Transverse colon (tissue), 4 donors: ENCODE measurements around the gene CEL. TPM values are rescaled to one million over a fixed set of nuclear protein-coding genes. Genes with fewer than 3 reads are reported as not detected.

ENCODE experiments used
- DNase-seq: peaks from one replicate; pipeline ENCODE4 v3.0.0-alpha.2; 2019
- H3K27ac ChIP-seq, 4 donors: fragments of 200-600 bp; sonication (generic); 2 replicates each; pipeline ENCODE4 v1.5.1; 2016 to 2018; ENCODE audit warnings: inconsistent platforms in 4 of 4
- H3K27me3 ChIP-seq: fragments of 200-600 bp; sonication (generic); 2 replicates; pipeline ENCODE4 v1.5.1; 2017; ENCODE audit warnings: inconsistent platforms
- H3K36me3 ChIP-seq, 4 donors: fragments of 200-600 bp; sonication (generic); 2 replicates each; pipeline ENCODE4 v1.5.1; 2017 to 2019; ENCODE audit warnings: inconsistent platforms in 4 of 4
- H3K4me1 ChIP-seq, 4 donors: fragments of 200-600 bp; sonication (generic); 2 replicates each; pipeline ENCODE4 v1.5.1; 2017 to 2020; ENCODE audit warnings: inconsistent platforms in 4 of 4
- H3K4me3 ChIP-seq, 4 donors: fragments of 200-600 bp; sonication (generic); 1 replicate in 1 of 4; 2 replicates in 3 of 4; pipeline versions ENCODE4 v1.5.1 to v1.6.1; 2017 to 2019; ENCODE audit warnings: inconsistent platforms in 4 of 4
- H3K9me3 ChIP-seq, 2 donors: fragments of 200-600 bp; sonication (generic); 2 replicates each; pipeline ENCODE4 v1.5.1; 2017 to 2019; ENCODE audit warnings: inconsistent platforms in 2 of 2
- EP300 ChIP-seq: sonication (generic); formaldehyde crosslinking; IDR thresholded peaks from one replicate; pipeline ENCODE4 v1.6.1; 2017; ENCODE audit warnings: antibody characterized with exemption, low read depth
- POLR2A ChIP-seq: fragments of 450-650 bp; IDR thresholded peaks from one replicate; pipeline ENCODE4 v1.6.1; 2016; ENCODE audit warnings: antibody characterized with exemption, mild to moderate bottlenecking, moderate library complexity
- POLR2AphosphoS5 ChIP-seq, 3 donors: sonication (generic); formaldehyde crosslinking; IDR thresholded peaks; one replicate each; pipeline ENCODE4 v1.6.1; 2016; ENCODE audit warnings: antibody characterized with exemption in 3 of 3
- WGBS, 2 donors: methylation state at CpG; one replicate each; pipeline ENCODE4 v1.1.5; 2018; ENCODE audit warnings: low coverage in 1 of 2; 5-methylcytosine and 5-hydroxymethylcytosine counted together
- in situ Hi-C, 4 donors: fragments of 200-750 bp; cut with MboI; loops; one replicate each; pipeline versions ENCODE4 v1.15.0 to v1.15.1; 2017; ENCODE audit warnings: low sequenced_read_pairs in 3 of 4, low pct_ligation_motif_present in 1 of 4, low pct_unique_long_range_greater_than_20kb in 1 of 4
- intact Hi-C: fragments of 100-400 bp; cut with DNase I; formaldehyde crosslinking; loops from one replicate; pipeline ENCODE4 v1.15.1; 2023; ENCODE audit warnings: low total_unique reads
- total RNA-seq, 4 donors: library from RNA; depleted of rRNA; stranded (reverse); fragments of >200 nt; gene quantifications; one replicate each; pipeline ENCODE4 v1.1.0, GENCODE V29; 2016
- TF ChIP-seq, protein P1 (sequence below), 5 experiments: fragments of 200-600 bp in 3 of 5; fragments of 450-650 bp in 2 of 5; sonication (generic) in 3 of 5; IDR thresholded peaks; 1 replicate in 2 of 5; 2 replicates in 3 of 5; pipeline ENCODE4 v1.5.1; 2016 to 2017; ENCODE audit warnings: antibody characterized with exemption in 5 of 5, inconsistent platforms in 3 of 5, mild to moderate bottlenecking in 2 of 5, moderate library complexity in 1 of 5

CEL gene
- total RNA-seq, 4 donors from 2014 or later = 0.27 to 8.6 (median 0.48) TPM; not detected in 1

GRCh38 chr9:133057006-133057405 is 4.8 kb upstream of the CEL start:
- Histone ChIP-seq H3K27ac (no peak overlapping the region), H3K4me3 (no peak overlapping the region), H3K4me1 (no peaks in the 10 kb centered on the region), H3K36me3 (peaks cover 0 to 38% (median 16%) of the 10 kb centered on the region in 4 donors), H3K9me3 (no peaks in the 10 kb centered on the region), H3K27me3 (no peaks in the 10 kb centered on the region)
- 67% methylated on average over 6 of the region's 8 CpGs; no CpG with 5 or more reads in 1 of the 2 donors for WGBS, 2 donors
- in situ Hi-C loops = no loop called here
- TF ChIP-seq, protein P1, sequence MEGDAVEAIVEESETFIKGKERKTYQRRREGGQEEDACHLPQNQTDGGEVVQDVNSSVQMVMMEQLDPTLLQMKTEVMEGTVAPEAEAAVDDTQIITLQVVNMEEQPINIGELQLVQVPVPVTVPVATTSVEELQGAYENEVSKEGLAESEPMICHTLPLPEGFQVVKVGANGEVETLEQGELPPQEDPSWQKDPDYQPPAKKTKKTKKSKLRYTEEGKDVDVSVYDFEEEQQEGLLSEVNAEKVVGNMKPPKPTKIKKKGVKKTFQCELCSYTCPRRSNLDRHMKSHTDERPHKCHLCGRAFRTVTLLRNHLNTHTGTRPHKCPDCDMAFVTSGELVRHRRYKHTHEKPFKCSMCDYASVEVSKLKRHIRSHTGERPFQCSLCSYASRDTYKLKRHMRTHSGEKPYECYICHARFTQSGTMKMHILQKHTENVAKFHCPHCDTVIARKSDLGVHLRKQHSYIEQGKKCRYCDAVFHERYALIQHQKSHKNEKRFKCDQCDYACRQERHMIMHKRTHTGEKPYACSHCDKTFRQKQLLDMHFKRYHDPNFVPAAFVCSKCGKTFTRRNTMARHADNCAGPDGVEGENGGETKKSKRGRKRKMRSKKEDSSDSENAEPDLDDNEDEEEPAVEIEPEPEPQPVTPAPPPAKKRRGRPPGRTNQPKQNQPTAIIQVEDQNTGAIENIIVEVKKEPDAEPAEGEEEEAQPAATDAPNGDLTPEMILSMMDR (IDR thresholded peaks at IDR 0.05) = no peak
- TF ChIP-seq POLR2A (no peak), POLR2AphosphoS5 (IDR thresholded peaks at IDR 0.05) (no peak), EP300 (no peak)
- intact Hi-C loops = no loop called here
- DNase-seq = no peak

DNA sequence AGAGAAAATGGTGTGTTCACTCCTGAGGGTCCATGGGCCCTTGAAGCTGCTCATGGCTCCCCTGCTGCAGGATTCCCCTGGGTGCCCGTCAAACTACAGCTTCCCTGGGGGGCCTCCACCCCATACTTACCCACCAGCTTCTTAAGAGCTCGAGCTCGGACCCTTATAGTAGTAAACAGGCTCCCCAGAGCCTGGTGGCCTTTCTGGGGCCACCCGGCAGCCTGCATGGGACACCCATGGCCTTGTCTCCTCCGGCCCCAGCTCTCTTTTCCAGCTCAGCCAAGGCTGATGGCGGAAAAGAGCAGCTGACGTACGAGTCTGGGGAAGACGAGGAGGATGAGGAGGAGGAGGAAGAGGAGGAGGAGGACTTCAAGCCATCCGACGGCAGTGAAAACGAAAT is 4.2 kb upstream of the CEL start:
- no peak for DNase-seq
- Histone ChIP-seq H3K36me3 (peaks cover 0 to 38% (median 15%) of the 10 kb centered on the region in 4 donors), H3K9me3 (no peaks in the 10 kb centered on the region), H3K27ac (no peak overlapping the region), H3K4me1 (no peaks in the 10 kb centered on the region), H3K27me3 (no peaks in the 10 kb centered on the region), H3K4me3 (no peak overlapping the region)
- WGBS, 2 donors = 87 to 90% methylated on average over 9 to 12 of the region's 12 CpGs
- intact Hi-C loops = no loop called here
- TF ChIP-seq POLR2A (no peak), POLR2AphosphoS5 (IDR thresholded peaks at IDR 0.05) (no peak), EP300 (no peak)
- in situ Hi-C loops = no loop called here

DNA sequence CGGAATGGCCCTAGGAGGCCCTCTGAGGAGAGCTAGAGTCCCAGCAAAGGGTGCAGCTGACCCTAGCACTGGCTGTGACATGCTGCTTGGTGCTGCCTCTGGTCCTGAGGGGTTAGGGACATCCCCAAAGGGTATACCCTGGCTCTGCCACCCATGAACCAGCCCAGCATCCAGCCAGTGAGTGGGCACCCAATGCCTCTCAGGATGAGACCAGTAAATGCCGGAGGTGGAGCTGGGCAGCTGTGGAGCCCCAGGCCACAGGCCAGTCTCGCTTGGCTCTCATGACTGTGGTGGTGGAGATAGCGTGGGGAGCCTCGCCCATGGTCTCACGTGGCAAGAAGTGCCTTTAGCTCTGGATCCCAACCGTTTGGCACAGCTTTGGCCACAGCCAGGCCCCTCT is 3.7 kb upstream of the CEL start:
- H3K36me3 ChIP-seq = peaks cover 0 to 35% (median 14%) of the 10 kb centered on the region in 4 donors
- no peaks in the 10 kb centered on the region for H3K4me1 ChIP-seq
- DNase-seq = no peak
- WGBS, 2 donors = 92% methylated on average over 6 of the region's 7 CpGs; no CpG with 5 or more reads in 1 of the 2 donors
- in situ Hi-C loops (no loop called here), intact Hi-C loops (no loop called here)
- no peaks in the 10 kb centered on the region for H3K27me3 ChIP-seq
- TF ChIP-seq EP300 (no peak), POLR2A (no peak), POLR2AphosphoS5 (IDR thresholded peaks at IDR 0.05) (no peak)
- TF ChIP-seq, protein P1 (IDR thresholded peaks at IDR 0.05) = no peak
- no peak overlapping the region for H3K27ac ChIP-seq
- no peaks in the 10 kb centered on the region for H3K9me3 ChIP-seq
- no peak overlapping the region for H3K4me3 ChIP-seq

GRCh38 chr9:133058550-133059320 is 3.0 kb upstream of the CEL start:
- no peaks in the 10 kb centered on the region for H3K4me1 ChIP-seq
- 72 to 80% methylated on average over 2 to 12 of the region's 12 CpGs for WGBS, 2 donors
- DNase-seq = no peak
- H3K27ac ChIP-seq = no peak overlapping the region
- H3K4me3 ChIP-seq = no peak overlapping the region
- no peaks in the 10 kb centered on the region for H3K27me3 ChIP-seq
- in situ Hi-C loops (no loop called here), intact Hi-C loops (no loop called here)
- H3K9me3 ChIP-seq = no peaks in the 10 kb centered on the region
- peaks cover 0 to 28% (median 14%) of the 10 kb centered on the region in 4 donors for H3K36me3 ChIP-seq
- TF ChIP-seq, protein P1 (IDR thresholded peaks at IDR 0.05) = no peak
- TF ChIP-seq POLR2AphosphoS5 (IDR thresholded peaks at IDR 0.05) (no peak), EP300 (no peak), POLR2A (no peak)
